GM19099 (cell line): Measurements from ENCODE around the gene SPTLC2.
A peak's percentile ranks its signal among the peaks of the same experiment; 100 is the strongest.

Experiments
- POLR2A ChIP-seq: IDR thresholded peaks from 3 replicates; pipeline ENCODE4 v1.6.1; 2011; ENCODE audit warnings: low read depth; ENCODE audit not compliant: insufficient read length; ENCODE audit errors: extremely low read depth

SPTLC2 gene

GRCh38 chr14:77616454-77617229, at the start of gene SPTLC2:
TSS of gene SPTLC2 (minus strand) at chr14:77616637. CDS start at chr14:77616579, 58 bp downstream.
- peak; percentile 71 for TF ChIP-seq POLR2A

GRCh38 chr14:77663293-77663692, 46.9 kb upstream of the SPTLC2 start:
- TF ChIP-seq POLR2A, result no peak

DNA sequence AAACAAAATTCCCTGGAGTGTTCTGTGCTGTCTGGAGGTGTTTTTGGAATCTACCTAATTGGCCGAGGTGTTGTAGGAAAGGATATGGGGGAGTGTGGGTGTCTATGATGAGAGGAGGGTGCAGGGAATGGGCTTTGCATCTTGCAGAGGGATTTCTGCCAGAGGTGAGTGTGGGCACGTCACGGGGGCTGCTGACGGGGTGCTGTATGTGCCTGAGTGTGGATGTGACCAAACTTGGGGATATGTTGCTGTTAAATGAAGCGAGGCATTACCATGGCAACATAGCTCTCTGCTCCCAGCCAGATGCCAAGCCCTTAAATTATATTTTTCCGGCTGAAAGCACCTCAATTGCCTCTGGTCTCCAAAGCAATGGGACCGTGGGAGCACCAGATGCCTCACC, 44.3 kb upstream of the SPTLC2 start:
- TF ChIP-seq POLR2A, result no peak

DNA sequence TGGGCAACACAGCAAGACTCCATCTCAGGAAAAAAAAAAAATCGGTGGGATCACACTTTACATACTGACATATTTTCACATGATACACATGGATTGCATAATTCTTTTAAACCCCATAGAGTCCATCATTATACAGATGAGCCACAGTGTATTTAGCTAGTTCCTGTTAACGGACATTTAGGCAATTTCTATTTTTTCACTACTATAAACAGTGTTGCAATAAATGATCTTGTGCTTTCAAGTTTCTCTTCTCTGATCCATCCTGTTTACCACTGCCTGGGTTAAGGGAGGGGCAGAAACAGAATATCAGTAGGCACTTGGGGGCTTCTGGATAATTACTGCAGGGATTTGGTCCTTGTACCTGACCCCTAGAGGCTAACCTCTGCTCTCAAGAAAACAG, 43.4 kb upstream of the SPTLC2 start:
- TF ChIP-seq POLR2A, result no peak

DNA sequence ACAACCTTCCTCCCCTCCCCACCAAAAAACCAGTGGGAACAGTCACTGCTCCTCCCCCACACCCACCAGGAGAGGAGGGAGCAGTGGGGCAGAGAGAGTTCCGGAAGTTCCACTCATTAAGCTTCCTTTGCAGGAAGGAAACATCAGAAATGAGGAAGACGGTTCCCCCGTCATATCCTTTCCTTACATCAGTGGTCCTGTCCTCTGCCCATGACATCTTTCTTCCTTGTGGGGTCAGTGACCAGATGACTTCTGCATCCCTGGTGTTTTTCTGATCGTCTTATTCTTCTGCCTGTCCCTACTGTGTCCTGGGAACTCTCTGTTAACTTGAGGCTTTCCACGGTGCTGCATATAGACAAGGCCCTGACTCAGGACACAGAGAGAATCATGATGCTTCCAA, 40.8 kb upstream of the SPTLC2 start:
- TF ChIP-seq POLR2A, result no peak

- TF ChIP-seq POLR2A, result no peak
Observed at GRCh38 chr14:77654001-77654441, 37.6 kb upstream of the SPTLC2 start.

- no peak for TF ChIP-seq POLR2A
Observed at GRCh38 chr14:77649326-77649725, 32.9 kb upstream of the SPTLC2 start.

DNA sequence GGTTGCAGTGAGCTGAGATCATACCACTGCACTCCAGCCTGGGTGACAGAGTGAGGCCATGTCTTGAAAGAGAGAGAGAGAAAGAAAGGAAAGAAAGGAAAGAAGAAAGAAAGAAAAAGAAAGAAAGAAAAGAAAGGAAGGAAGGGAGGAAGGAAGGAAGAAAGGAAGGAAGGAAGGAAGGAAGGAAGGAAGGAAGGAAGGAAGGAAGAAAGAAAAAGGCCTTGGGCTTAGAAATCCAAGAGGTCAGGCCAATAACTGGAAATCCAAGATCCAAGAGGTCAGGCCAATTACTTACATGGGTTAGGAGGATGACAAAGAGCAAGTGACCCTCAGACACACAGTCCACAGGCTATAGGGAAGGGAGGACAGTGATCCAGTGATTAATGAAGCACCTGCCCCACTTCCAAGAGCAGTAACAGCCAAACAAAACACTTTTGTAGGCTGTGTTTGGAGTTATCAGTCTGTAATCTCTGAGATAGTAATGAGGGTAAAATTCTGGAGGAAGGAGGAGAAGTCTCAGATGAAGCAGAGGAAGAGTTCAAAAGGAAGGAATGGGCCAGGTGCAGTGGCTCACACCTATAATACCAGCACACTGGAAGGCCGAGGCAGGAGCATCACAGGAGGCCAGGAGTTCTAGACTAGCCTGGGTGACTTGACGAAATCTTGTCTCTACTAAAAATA, 32.2 kb upstream of the SPTLC2 start:
- no peak for TF ChIP-seq POLR2A

GRCh38 chr14:77647853-77648252, 31.4 kb upstream of the SPTLC2 start:
- no peak for TF ChIP-seq POLR2A

GRCh38 chr14:77646907-77647306, 30.5 kb upstream of the SPTLC2 start:
- no peak for TF ChIP-seq POLR2A

DNA sequence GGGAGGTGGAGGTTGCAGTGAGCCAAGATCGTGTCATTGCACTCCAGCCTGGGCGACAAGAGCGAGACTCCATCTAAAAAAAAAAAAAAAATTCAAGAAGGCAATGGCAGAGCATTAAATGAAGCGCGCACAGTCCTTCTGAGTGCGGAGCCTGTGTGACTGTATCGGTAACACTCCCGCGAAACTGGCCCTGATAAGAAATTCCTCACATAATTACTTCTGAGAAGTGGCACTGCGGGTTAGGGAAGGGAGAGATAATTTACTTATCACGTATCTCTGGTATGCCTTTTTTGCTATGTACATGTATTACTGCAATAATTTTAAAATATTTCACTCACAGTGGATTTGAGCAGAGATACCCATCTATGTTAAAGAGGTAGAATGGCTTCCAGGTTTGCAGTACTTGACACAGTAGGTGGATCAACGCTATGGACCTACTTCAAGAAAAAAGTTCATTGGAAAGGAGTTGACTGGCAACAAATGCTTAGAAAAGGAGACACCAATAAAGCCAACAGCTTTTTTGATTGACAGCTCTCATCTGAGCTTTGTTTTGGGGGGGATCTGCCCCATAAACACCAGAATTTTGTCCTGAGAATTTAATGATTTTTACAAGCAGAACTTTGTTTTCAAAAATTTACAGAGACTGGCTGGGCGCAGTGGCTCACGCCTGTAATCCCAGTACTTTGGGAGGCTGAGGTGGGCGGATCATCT, 29.2 kb upstream of the SPTLC2 start:
- TF ChIP-seq POLR2A, result no peak

DNA sequence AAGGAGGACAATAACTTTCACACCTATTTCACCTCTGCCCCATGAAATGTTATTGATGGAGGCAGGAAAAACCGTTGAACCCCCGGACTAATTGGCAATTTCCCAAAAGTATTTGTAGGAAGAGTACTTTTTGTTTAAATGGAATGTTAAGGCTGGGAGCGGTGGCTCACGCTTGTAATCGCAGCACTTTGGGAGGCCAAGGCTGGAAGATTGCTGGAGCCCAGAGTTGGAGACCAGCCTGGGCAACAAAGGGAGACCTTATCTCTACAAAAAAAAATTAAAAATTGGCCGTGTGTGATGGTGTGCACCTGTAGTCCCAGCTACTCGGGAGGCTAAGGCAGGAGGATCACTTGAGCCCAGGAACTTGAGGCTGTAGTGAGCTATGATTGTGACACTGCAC, 26.0 kb upstream of the SPTLC2 start:
- no peak for TF ChIP-seq POLR2A

GRCh38 chr14:77641534-77642341, 25.3 kb upstream of the SPTLC2 start:
- peak; percentile 41 for TF ChIP-seq POLR2A

DNA sequence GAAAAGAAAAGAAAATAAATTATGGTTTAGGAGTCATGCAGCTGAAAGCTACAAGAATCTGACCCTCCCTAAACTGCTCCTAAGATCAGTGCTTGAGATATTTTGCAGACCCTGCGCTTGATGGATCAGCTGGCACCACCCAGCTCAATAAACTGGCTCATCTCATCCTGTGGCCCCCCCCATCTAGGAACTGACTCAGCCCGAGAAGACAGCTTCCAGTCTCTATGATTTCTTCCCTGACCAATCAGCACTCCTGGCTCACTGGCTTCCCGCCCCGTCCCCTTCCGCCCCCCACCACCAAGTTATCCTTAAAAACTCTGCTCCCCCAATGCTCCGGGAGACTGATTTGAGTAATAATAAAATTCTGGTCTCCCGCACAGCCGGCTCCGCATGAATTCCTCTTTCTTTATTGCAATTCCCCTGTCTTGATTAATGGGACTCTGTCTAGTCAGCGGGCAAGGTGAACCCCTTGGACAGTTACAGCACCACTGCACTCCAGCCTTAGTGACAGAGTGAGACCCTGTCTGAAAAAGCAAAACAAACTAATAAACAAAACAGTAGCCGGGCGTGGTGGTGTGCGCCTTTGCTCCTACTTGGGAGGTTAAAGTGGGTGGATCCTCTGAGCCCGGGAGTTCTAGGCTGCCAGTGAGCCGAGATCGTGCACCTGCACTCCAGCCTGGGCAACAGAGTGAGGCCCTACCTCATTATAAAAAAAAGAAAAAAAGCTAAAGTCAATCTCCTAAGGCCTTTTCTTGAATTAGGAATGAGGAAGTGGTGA, 24.5 kb upstream of the SPTLC2 start:
- no peak for TF ChIP-seq POLR2A
